Measurements from ENCODE around the gene AUTS2. TPM values are rescaled to one million over a fixed set of nuclear protein-coding genes. Genes with fewer than 3 reads are reported as not detected.
A peak's percentile ranks its signal among the peaks of the same experiment; 100 is the strongest.

Gene AUTS2
- total RNA-seq, 1 experiment from 2014 or later: 256 TPM

DNA sequence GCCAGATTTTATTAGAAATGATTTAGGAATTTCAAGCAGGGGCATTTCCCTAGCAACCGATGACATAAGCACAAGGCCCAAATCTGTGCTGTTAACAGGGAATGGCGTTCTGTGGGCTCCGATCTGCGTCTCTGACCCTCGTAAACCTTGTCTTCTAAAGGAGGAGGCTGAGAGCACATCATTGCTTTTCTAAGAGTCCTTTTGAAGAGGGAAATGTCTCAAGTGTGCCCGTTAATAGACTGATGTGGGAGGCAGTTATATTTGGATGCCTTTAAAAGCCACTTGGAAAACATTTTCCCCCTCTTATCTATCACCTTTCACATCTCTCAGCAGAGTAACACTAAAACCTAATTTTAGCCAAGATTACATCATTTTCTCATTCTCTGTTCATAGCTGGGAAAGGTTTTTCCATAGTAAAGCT lies 1109.6 kb downstream of the AUTS2 start:
- Histone ChIP-seq H3K4ac (ENCODE audit: low read depth, low read length) (no peak overlapping the region), H2AK5ac (ENCODE audit: insufficient read length, low read length) (no peak overlapping the region), H3K56ac (ENCODE audit: insufficient read length, low read depth, low read length) (no peak overlapping the region), H3K9ac (ENCODE audit: extremely low read depth, insufficient read length, low read length) (no peak overlapping the region), H4K5ac (ENCODE audit: insufficient read length, low read depth, low read length) (no peak overlapping the region), H2BK120ac (ENCODE audit: low read depth, low read length, poor library complexity, severe bottlenecking) (no peak overlapping the region), H2BK5ac (ENCODE audit: insufficient read length, low read length) (no peak overlapping the region), H3K27ac (ENCODE audit: insufficient read length, low read depth, low read length) (no peak overlapping the region), H3K79me2 (ENCODE audit: insufficient read depth, low read length) (peaks cover 53% of the 10 kb centered on the region), H3K18ac (ENCODE audit: insufficient read length, low read depth, low read length) (no peak overlapping the region), H4K8ac (replicated peaks; ENCODE audit: insufficient read length, low read depth, low read length) (no peak overlapping the region), H4K20me1 (ENCODE audit: control insufficient read depth, insufficient read depth, insufficient read length) (no peaks in the 10 kb centered on the region), H3K79me1 (ENCODE audit: insufficient read depth, low read depth, low read length, poor library complexity, severe bottlenecking) (peaks cover 3% of the 10 kb centered on the region), H3K4me2 (ENCODE audit: insufficient read depth, insufficient read length, low read length) (no peak overlapping the region), H3K23me2 (ENCODE audit: insufficient read length, low read depth, low read length, poor library complexity, severe bottlenecking) (no peaks in the 10 kb centered on the region), H3K4me1 (ENCODE audit: insufficient read depth, low read length) (peaks cover 26% of the 10 kb centered on the region), H3K9me3 (ENCODE audit: control insufficient read depth, low read depth, low read length) (no peaks in the 10 kb centered on the region), H3T11ph (ENCODE audit: low read length) (no peak overlapping the region), H2BK15ac (ENCODE audit: low read depth, low read length) (no peak overlapping the region), H3K14ac (ENCODE audit: insufficient read depth, low read length) (no peak overlapping the region), H2AFZ (ENCODE audit: low read length) (no peak overlapping the region), H3K27me3 (ENCODE audit: insufficient read depth, low read length) (no peaks in the 10 kb centered on the region), H4K91ac (ENCODE audit: insufficient read length, low read depth, low read length) (no peak overlapping the region), H2BK20ac (ENCODE audit: low read depth, low read length, poor library complexity, severe bottlenecking) (no peak overlapping the region), H2BK12ac (ENCODE audit: insufficient read length, low read depth, low read length) (no peak overlapping the region), H3K23ac (ENCODE audit: insufficient read length, low read depth, low read length) (no peak overlapping the region)
- no peak overlapping the region for H3K4me3 Mint-ChIP-seq
- H3K9me3 Mint-ChIP-seq: peaks cover 4 to 7% of the 10 kb centered on the region in 2 experiments; a peak in 4 of 5 replicates
- no peaks in the 10 kb centered on the region for H3K27me3 Mint-ChIP-seq (ENCODE audit: low read depth)
- DNase-seq: no peak
- peaks cover 40 to 75% (median 70%) of the 10 kb centered on the region in 3 experiments for H3K36me3 Mint-ChIP-seq (ENCODE audit: insufficient read depth in 1 of 3, low read depth in 3 of 3)
- no CpG with 5 or more reads among the region's 6 CpGs for WGBS (ENCODE audit: extremely low coverage, insufficient read length, low lambda C conversion rate)
- H3K27ac Mint-ChIP-seq: peak overlapping the region in 1 of 3 experiments; percentile 50; a peak in 2 of 7 replicates
- peaks cover 38 to 74% of the 10 kb centered on the region in 2 experiments for H3K4me1 Mint-ChIP-seq
- TF ChIP-seq, protein P1, sequence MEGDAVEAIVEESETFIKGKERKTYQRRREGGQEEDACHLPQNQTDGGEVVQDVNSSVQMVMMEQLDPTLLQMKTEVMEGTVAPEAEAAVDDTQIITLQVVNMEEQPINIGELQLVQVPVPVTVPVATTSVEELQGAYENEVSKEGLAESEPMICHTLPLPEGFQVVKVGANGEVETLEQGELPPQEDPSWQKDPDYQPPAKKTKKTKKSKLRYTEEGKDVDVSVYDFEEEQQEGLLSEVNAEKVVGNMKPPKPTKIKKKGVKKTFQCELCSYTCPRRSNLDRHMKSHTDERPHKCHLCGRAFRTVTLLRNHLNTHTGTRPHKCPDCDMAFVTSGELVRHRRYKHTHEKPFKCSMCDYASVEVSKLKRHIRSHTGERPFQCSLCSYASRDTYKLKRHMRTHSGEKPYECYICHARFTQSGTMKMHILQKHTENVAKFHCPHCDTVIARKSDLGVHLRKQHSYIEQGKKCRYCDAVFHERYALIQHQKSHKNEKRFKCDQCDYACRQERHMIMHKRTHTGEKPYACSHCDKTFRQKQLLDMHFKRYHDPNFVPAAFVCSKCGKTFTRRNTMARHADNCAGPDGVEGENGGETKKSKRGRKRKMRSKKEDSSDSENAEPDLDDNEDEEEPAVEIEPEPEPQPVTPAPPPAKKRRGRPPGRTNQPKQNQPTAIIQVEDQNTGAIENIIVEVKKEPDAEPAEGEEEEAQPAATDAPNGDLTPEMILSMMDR (conservative IDR thresholded peaks at IDR 0.05): no peak

Measured in H9 (cell line).